ENCODE data around the gene TUBB2A.
"Not testable (repeated sequence)": the region's sequence is repeated elsewhere in the genome, so short reads cannot be mapped to it uniquely, and the experiment has no call there.

The TUBB2A gene

GRCh38 chr6:3156184-3157130, 887 bp downstream of the TUBB2A start:
- not testable (repeated sequence) for DNase-seq (ENCODE audit: low read depth, low spot score)

- DNase-seq (ENCODE audit: low read depth, low spot score) = not testable (repeated sequence)
These were observed 1.9 kb downstream of the TUBB2A start for GRCh38 chr6:3155416-3155815.

DNA sequence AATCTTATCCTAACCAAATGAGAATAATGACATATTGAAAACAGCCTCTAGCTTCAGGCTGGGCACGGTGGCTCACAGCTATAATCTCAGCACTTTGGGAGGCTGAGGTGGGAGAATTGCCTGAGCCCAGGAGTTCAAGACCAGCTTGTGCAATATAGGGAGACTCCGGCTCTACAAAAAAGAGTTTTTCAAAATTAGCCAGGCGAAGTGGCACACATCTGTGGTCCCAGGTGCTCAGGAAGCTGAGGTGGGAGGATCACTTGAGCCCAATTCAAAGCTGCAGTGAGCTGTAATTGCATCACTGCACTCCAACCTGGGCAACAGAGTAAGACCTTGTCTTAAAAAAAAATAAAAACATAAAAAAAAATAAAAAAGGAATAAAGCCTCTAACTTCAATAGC, 4.7 kb downstream of the TUBB2A start:
- no peak for DNase-seq (ENCODE audit: low read depth, low spot score)

GRCh38 chr6:3151691-3152090, 5.7 kb downstream of the TUBB2A start:
- no peak for DNase-seq (ENCODE audit: low read depth, low spot score)

DNA sequence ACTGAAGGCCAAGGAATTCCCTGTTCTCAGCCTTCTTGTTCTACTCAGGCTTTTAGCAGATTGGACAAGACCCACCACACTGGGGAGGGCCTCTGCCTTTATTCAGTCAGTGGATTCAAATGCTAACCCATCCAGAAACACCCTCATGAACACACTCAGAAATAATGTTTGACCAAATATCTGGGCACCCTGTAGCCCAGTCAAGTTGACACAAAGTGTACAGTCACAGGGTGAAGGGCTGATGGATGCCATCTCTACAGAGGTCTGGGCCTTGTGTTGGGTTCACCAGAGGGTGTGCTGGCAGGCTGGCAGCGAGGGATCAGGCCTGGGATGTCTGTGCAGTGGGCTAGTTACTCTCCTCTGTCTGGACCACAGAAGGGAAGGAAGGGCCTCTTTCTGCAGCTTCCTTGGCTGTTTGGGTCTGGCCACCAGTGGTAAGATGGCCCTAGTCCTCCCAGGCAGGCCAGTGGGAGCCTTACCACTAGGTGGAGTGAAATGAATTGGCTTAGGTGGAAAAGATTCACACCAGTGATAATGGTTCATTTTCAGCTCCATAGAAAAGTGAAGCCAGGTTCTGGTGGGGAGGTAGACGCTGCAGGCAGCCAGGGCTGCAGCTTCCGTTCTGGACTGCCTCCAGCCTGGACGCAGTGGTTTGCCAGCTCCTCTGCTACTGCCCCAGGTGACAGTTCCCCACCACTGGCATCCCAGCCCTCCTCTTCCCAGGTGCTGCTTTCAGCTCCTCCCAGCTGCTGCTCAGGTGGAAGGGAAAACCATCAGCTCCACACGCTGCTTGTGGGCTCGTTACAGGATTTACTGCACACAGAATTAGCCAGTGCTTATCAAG, 9.2 kb downstream of the TUBB2A start:
- DNase-seq (ENCODE audit: low read depth, low spot score) = no peak

- no peak for DNase-seq (ENCODE audit: low read depth, low spot score)
These were observed 12.8 kb downstream of the TUBB2A start for GRCh38 chr6:3144571-3144970.

DNA sequence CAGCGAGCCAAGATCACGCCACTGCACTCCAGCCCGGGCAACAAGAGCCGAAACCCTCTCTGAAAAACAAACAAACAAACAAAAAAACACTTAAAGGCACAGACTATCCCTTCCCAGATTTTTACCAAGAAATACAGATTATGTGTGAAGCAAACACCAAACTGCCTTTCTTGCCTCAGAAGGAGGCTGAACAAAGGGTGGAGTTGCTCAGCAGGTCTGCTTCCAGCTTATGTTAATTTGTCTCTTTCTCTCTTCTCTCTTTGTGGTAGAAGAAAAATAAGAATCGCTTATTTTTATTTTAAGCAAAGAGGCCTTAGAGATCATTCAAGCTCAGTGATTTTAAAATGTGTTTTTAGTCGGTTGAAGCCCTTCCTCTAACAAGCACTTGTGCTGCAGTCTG, 14.2 kb downstream of the TUBB2A start:
- no peak for DNase-seq (ENCODE audit: low read depth, low spot score)

DNA sequence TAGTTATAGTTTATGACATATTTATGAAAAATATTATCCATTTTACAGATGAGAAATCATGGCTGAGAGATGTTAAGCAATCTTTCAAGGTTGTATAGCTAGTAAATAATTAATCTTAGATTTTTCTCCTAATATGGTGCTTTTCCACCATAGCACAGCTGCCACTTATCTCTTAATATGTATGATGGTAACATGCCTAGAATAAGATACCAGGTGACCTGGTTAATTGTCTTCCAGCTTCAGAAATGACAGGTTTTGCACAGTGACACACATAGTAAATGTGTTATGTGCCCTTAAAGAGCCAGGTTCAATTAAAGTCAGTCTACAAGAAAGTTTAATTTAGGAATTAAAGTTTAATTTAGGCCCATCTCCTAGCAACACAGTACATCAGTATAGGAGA, 14.8 kb downstream of the TUBB2A start:
- DNase-seq (ENCODE audit: low read depth, low spot score) = no peak

DNA sequence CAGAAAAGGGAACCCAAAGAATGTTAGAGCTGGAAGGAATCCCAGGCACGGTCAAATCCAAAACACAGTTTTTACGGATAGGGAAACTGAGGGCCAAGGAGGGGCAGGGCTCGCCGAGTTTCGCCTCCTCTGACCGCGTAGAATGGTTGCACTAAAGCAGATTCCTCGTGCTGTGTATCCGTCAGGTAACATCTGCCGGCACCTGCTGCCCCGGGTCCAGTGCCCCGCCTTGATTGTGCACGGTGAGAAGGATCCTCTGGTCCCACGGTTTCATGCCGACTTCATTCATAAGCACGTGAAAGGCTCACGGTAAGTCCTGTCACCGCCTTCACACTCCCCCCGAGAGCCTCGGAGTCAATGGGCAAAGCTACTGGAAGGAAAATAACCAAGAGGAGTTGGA, 17.1 kb downstream of the TUBB2A start:
- no peak for DNase-seq (ENCODE audit: low read depth, low spot score)

DNA sequence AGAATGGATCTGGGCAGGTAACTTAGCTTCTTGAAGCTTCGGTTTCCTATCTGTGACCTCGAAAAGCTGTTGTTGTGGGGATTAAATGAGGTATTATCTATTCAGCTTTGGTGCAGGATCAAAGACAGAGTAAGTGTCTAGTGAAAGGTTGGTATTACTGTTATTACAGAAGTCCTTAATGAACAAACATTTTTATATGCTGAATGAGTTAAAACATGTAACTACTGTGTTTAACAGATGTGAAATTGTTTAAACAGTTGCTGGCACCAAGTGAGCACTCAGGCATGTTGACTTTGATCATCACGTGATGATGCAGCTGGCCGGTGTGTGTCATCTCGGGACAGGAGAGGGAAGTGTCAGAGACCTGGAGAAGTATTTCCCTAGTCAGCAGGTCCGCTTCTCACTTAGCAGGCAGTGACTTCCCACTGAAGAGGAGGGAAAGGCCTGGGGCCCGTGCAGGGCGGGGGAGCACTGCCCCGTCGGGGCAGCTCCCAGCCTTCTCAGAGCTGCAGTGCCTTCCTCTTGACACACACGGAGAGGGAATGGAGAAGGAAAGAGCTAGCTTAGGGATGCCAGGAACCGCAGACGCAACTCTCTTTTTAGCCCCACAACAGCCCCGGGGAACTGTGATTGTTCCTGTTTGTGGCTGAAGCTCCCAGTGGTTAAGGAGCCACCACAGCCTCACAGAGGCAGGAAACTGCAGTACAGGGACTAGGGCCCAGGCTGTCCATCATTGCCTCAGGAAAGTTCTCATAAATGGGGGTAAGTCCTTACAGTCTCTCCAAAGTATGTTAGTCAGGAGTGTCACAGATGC, 18.0 kb downstream of the TUBB2A start:
- DNase-seq (ENCODE audit: low read depth, low spot score) = peak; percentile 76

- no peak for DNase-seq (ENCODE audit: low read depth, low spot score)
These were observed 19.0 kb downstream of the TUBB2A start for GRCh38 chr6:3138341-3138740.

DNA sequence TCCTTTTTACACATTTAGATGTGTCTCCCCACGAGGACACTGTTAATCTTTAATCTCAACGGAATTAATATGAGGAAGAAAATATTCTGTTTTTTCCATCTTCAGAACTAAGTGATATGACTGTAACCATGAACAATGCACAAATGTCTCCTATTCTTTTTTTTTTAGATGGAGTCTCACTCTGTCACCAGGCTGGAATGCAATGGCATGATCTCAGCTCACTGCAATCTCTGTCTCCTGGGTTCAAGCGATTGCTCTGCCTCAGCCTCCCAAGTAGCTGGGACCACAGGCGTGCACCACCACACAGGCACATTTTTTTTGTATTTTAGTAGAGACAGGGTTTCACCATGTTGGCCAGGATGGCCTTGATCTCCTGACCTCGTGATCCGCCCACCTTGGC, 19.5 kb downstream of the TUBB2A start:
- DNase-seq (ENCODE audit: low read depth, low spot score) = not testable (repeated sequence)

GRCh38 chr6:3137057-3137777, 20.1 kb downstream of the TUBB2A start:
- DNase-seq (ENCODE audit: low read depth, low spot score) = no peak

- no peak for DNase-seq (ENCODE audit: low read depth, low spot score)
These were observed 20.9 kb downstream of the TUBB2A start for GRCh38 chr6:3136292-3137011.

DNA sequence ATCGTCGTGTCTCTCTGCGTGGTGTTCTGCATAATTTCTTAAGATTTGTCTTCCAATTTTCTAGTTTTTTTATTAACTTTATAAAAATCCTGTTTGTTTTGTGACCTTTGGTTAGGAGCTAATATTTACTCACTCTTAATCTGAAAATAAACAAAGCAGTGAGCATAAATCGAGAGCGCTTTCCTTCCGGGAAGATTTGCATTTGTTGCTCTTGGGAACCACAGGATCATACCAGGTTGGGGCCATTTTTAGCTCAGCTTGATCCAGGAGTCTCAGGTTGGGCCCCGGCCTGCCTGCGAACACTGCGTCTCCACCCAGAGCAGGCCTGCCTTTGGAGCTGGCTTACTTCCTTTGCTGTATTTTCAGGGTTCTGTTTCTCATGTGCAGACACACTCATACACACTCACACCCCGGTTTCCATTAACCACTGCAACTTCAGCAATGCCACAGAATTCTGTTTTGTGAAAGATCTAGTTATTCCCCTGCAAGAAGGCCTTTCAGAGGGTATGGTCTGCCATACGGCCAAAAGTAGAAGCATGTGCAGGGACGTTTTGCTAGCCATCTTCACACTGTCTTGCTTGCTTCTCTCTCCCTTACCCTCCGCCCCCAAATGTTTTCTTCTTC, 21.6 kb downstream of the TUBB2A start:
- no peak for DNase-seq (ENCODE audit: low read depth, low spot score)

GRCh38 chr6:3133515-3133914, 23.8 kb downstream of the TUBB2A start:
- DNase-seq (ENCODE audit: low read depth, low spot score) = no peak

DNA sequence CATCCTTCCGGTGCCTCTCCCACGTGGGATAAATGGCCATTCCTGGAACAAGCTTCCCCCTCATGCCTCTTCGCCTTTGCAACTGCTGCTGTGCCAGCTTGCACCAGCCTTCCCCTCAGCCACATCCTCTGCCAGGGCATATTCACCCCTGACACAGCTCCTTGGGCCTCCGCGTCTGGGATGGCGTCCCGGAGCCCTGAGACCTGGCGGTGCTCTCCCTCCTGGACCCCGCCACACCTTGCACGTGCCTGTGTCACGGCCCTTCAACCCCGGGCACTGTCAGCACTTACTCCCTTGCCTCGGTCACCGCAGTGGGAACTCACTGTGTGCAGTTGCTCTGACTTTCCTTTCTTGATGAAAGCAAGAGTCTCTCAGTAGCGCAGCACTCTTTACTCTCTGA, 25.6 kb downstream of the TUBB2A start:
- DNase-seq (ENCODE audit: low read depth, low spot score) = no peak

- DNase-seq (ENCODE audit: low read depth, low spot score) = no peak
These were observed 28.8 kb downstream of the TUBB2A start for GRCh38 chr6:3128356-3129108.

GRCh38 chr6:3125815-3126214, 31.5 kb downstream of the TUBB2A start:
- no peak for DNase-seq (ENCODE audit: low read depth, low spot score)

All from brain pericyte (primary cell).